GM19240 (cell line): ENCODE measurements around the gene PSMA4.
"Not testable (repeated sequence)": the region's sequence is repeated elsewhere in the genome, so short reads cannot be mapped to it uniquely, and the experiment has no call there.

Experiments
- DNase-seq: peaks from one replicate; pipeline ENCODE4 v3.0.0; 2011; ENCODE audit warnings: low spot score; ENCODE audit not compliant: insufficient read length

PSMA4 gene

GRCh38 chr15:78550815-78551214 lies 10.6 kb downstream of the PSMA4 start:
- no peak for DNase-seq

- DNase-seq: no peak
Measured at GRCh38 chr15:78551902-78552301, 11.7 kb downstream of the PSMA4 start.

GRCh38 chr15:78552597-78552996 lies 12.4 kb downstream of the PSMA4 start:
- DNase-seq: no peak

- not testable (repeated sequence) for DNase-seq
Measured at GRCh38 chr15:78560201-78560600, 20.0 kb downstream of the PSMA4 start.

GRCh38 chr15:78561490-78561889 lies 21.2 kb downstream of the PSMA4 start:
- no peak for DNase-seq

GRCh38 chr15:78563092-78563491 lies 22.8 kb downstream of the PSMA4 start:
- no peak for DNase-seq

DNA sequence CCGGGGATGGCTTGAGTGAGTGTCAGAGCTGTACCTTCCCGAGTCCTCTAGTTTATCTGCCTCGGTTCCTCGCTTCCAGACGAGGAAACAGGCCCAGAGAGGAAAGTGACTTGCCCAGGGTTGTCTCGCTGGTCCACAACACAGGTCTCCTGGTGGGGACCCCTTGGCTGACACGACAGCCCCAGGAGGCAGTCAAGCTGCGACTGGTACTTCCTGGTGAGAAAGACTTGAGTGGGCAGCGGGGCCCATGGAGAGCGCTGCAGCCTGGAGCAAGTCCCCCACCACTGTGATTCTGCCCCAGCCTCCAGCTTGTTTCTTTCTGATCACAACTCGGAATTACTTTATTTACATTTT lies 24.5 kb downstream of the PSMA4 start:
- DNase-seq: no peak

GRCh38 chr15:78565097-78565950 lies 25.1 kb downstream of the PSMA4 start, which contains the start of gene CHRNA5:
Gene CHRNA5, plus strand, starts transcription at chr15:78565520. Its CDS starts 200 bp downstream, at chr15:78565720.
- peak; percentile 77 for DNase-seq

GRCh38 chr15:78565951-78566774 lies 25.9 kb downstream of the PSMA4 start:
- DNase-seq: no peak

DNA sequence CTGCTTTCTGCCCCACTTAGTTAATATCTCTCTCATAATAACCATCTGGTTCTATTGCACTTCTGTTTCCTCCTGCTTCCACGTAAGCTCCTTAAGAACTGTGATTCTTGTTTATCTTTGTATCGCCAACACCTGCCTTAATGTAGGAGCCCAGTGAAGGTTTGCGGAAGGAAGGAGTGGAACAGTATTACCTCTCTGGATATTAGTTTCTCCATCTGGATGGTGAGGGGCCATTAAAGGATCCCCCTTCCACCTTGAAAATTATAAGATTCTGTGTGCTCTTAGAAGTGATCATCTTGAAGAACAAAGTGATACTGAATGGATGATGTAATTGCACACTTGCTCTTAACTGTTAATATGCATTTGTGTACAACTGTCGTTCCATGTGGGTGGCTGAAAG lies 27.3 kb downstream of the PSMA4 start:
- DNase-seq: no peak

DNA sequence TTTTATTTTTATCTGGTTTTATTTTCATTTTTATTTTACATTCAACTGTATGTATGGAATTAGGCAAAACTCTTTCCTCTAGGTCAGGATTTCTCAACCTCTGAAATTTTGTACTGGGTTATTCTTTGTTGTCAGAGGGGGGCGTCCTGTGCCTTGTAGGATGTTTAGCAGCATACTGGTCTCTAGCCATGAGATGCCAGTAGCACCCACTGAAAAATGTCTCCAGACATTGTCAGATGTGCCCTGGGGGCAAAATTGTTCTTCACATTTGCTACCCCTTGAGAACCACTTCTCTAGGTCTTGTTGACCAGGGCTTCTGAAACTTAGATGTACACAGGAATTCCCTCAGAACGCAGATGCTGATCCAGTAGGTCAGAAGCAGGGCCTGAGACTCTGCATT lies 30.5 kb downstream of the PSMA4 start:
- no peak for DNase-seq

DNA sequence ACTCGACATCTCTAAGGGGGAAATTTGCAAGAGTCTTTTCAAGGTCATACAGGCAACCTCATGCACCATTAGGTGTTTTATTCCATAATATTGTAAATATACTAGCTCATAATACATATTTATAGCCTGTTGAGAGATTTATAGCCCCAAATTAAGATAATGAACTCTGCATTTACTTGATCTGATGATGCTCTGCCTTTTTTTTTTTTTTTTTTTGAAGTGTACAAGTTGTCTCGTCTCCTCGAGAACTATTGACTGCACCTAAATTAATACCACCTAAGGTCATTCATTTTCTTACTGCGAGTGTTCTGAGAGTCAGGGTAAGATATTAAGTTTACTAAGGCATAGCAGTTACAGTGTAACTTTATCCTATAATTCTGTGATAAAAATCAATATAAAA lies 31.1 kb downstream of the PSMA4 start:
- DNase-seq: no peak

DNA sequence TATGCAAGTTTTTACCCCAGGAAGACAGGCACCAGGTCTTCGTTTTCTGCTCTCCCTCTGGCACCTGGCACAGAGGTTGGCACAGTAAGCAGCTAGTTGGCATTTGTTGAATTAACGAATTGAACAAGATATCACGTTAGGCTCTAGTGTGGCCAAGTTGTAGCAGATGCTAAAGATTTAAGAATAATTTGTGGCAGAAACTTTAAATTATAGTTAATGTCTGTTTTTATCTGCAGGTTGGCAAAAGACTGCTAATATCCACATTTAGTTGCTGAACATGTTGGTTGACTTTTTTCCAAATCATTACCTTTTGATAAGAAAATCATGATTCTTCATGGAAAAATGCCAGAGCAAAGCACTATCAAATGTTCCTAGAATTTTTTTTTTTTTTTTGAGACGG lies 33.2 kb downstream of the PSMA4 start:
- DNase-seq: no peak

DNA sequence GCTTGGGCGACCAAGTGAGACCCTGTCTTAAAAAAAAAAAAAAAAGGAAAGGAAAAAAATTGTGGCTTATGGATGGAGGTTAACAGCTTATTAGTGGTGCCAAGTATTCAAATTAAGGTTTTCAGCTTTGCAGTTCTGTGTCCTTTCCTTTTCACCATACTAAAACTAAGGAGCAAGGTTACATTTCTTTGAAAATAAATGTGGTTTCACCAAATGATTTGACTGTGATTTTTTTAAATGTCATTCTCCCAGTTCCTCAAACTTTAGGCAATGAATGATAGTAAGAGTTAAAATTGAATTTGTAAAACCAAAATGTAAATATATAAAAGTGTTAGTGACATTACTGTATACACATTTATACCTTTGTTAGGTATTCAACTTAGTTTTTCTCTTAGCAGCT lies 34.7 kb downstream of the PSMA4 start:
- DNase-seq: no peak

DNA sequence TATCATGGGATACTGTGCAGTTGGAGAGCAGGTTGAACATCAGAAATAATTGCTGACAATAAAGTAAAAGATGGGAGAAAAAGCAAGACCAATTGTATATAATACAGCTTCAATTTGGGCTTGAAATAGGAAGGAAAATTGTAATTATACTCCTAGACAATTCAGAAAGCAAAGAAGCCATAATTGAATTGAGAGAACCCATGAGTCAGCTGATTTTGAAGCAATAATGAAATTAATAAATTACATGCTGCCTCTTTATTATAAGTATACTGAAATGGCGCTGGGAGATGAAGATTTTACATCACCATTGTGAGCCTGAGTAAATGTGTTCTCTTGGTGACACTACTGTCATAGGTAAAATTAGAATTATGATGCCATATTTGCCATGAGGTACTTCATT lies 57.3 kb downstream of the PSMA4 start:
- no peak for DNase-seq

GRCh38 chr15:78598348-78598747 lies 58.1 kb downstream of the PSMA4 start:
- DNase-seq: no peak

- no peak for DNase-seq
Measured at GRCh38 chr15:78599189-78599588, 58.9 kb downstream of the PSMA4 start.
